Measurements from ENCODE around the gene IFI27. TPM values are rescaled to one million over a fixed set of nuclear protein-coding genes. Genes with fewer than 3 reads are reported as not detected.

Gene IFI27
- total RNA-seq, 1 experiment from 2014 or later: 4.3 TPM

- H4K20me1 ChIP-seq (ENCODE audit: low read length): no peaks in the 10 kb centered on the region
- DNase-seq: no peak
- H3K9me2 ChIP-seq (replicated peaks; ENCODE audit: low read length): no peaks in the 10 kb centered on the region
Measured at GRCh38 chr14:94124582-94125377, 14.2 kb downstream of the IFI27 start.

GRCh38 chr14:94125659-94126418 lies 15.3 kb downstream of the IFI27 start:
- Histone ChIP-seq H3F3A (ENCODE audit: low read length, unreplicated experiment) (no peaks in the 10 kb centered on the region), H3K9ac (ENCODE audit: low read length) (no peak overlapping the region), H3K27ac (ENCODE audit: low read length) (no peak overlapping the region), H3K4me2 (ENCODE audit: low read length) (no peak overlapping the region), H3K27me3 (ENCODE audit: low read length) (no peaks in the 10 kb centered on the region), H3K36me3 (ENCODE audit: low read depth, low read length) (no peaks in the 10 kb centered on the region), H3K9me3 (ENCODE audit: low read length) (no peaks in the 10 kb centered on the region), H3K4me1 (ENCODE audit: insufficient read depth, low read length) (peaks cover 9% of the 10 kb centered on the region; the same call in 1 of the 2 replicates), H3K79me2 (ENCODE audit: low read length) (no peaks in the 10 kb centered on the region), H3K9me2 (replicated peaks; ENCODE audit: low read length) (no peaks in the 10 kb centered on the region), H4K20me1 (ENCODE audit: low read length) (no peaks in the 10 kb centered on the region), H3K4me3 (ENCODE audit: low read length) (no peak overlapping the region), H2AFZ (ENCODE audit: low read length) (no peak overlapping the region)
- POLR2A ChIA-PET (ENCODE audit: unreplicated experiment): no interaction called here
- no TSS peak for BruUV-seq (replicated peaks)
- no peak for DNase-seq
- TF ChIP-seq EZH2 (IDR thresholded peaks at IDR 0.05; ENCODE audit: low read length, unreplicated experiment): no peak
- TF ChIP-seq EZH2phosphoT487 (IDR thresholded peaks at IDR 0.05; ENCODE audit: borderline replicate concordance, low read length): no peak
- TF ChIP-seq, protein P1, sequence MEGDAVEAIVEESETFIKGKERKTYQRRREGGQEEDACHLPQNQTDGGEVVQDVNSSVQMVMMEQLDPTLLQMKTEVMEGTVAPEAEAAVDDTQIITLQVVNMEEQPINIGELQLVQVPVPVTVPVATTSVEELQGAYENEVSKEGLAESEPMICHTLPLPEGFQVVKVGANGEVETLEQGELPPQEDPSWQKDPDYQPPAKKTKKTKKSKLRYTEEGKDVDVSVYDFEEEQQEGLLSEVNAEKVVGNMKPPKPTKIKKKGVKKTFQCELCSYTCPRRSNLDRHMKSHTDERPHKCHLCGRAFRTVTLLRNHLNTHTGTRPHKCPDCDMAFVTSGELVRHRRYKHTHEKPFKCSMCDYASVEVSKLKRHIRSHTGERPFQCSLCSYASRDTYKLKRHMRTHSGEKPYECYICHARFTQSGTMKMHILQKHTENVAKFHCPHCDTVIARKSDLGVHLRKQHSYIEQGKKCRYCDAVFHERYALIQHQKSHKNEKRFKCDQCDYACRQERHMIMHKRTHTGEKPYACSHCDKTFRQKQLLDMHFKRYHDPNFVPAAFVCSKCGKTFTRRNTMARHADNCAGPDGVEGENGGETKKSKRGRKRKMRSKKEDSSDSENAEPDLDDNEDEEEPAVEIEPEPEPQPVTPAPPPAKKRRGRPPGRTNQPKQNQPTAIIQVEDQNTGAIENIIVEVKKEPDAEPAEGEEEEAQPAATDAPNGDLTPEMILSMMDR (conservative IDR thresholded peaks at IDR 0.05; ENCODE audit: low read depth, low read length): no peak
- intact Hi-C loops (cut with micrococcal nuclease): no loop called here
- ATAC-seq: no peak
- CTCF ChIA-PET: no interaction called here

More at GRCh38 chr14:94124582-94125377, 14.2 kb downstream of the IFI27 start:
- no peak overlapping the region for H3K9ac ChIP-seq (ENCODE audit: low read length)
- H3K4me3 ChIP-seq (ENCODE audit: low read length): no peak overlapping the region
- H3K4me1 ChIP-seq (ENCODE audit: insufficient read depth, low read length): peaks cover 4% of the 10 kb centered on the region; the same call in 1 of the 2 replicates
- CTCF ChIA-PET: no interaction called here
- H3F3A ChIP-seq (ENCODE audit: low read length, unreplicated experiment): no peaks in the 10 kb centered on the region
- no peak overlapping the region for H3K27ac ChIP-seq (ENCODE audit: low read length)
- no peaks in the 10 kb centered on the region for H3K79me2 ChIP-seq (ENCODE audit: low read length)
- TF ChIP-seq EZH2phosphoT487 (IDR thresholded peaks at IDR 0.05; ENCODE audit: borderline replicate concordance, low read length) (no peak), EZH2 (IDR thresholded peaks at IDR 0.05; ENCODE audit: low read length, unreplicated experiment) (no peak)
- TF ChIP-seq, protein P1 (conservative IDR thresholded peaks at IDR 0.05; ENCODE audit: low read depth, low read length): no peak
- BruUV-seq (replicated peaks): no TSS peak
- no peak for ATAC-seq
- H2AFZ ChIP-seq (ENCODE audit: low read length): no peak overlapping the region
- H3K36me3 ChIP-seq (ENCODE audit: low read depth, low read length): no peaks in the 10 kb centered on the region
- no peak overlapping the region for H3K4me2 ChIP-seq (ENCODE audit: low read length)
- no peaks in the 10 kb centered on the region for H3K27me3 ChIP-seq (ENCODE audit: low read length)
- POLR2A ChIA-PET (ENCODE audit: unreplicated experiment): no interaction called here
- H3K9me3 ChIP-seq (ENCODE audit: low read length): no peaks in the 10 kb centered on the region
- intact Hi-C loops (cut with micrococcal nuclease): no loop called here

GRCh38 chr14:94126419-94126677 lies 15.8 kb downstream of the IFI27 start:
- H3K9me3 ChIP-seq (ENCODE audit: low read length): no peaks in the 10 kb centered on the region
- intact Hi-C loops (cut with micrococcal nuclease): no loop called here
- peaks cover 9% of the 10 kb centered on the region; the same call in 1 of the 2 replicates for H3K4me1 ChIP-seq (ENCODE audit: insufficient read depth, low read length)
- no peak overlapping the region for H3K9ac ChIP-seq (ENCODE audit: low read length)
- no peak for ATAC-seq
- no peak overlapping the region for H2AFZ ChIP-seq (ENCODE audit: low read length)
- H3K36me3 ChIP-seq (ENCODE audit: low read depth, low read length): no peaks in the 10 kb centered on the region
- H3K4me2 ChIP-seq (ENCODE audit: low read length): no peak overlapping the region
- H3K4me3 ChIP-seq (ENCODE audit: low read length): no peak overlapping the region
- ChIA-PET POLR2A (ENCODE audit: unreplicated experiment) (no interaction called here), CTCF (no interaction called here)
- no TSS peak for BruUV-seq (replicated peaks)
- H3K27me3 ChIP-seq (ENCODE audit: low read length): no peaks in the 10 kb centered on the region
- no peaks in the 10 kb centered on the region for H4K20me1 ChIP-seq (ENCODE audit: low read length)
- no peaks in the 10 kb centered on the region for H3K79me2 ChIP-seq (ENCODE audit: low read length)
- no peaks in the 10 kb centered on the region for H3K9me2 ChIP-seq (replicated peaks; ENCODE audit: low read length)
- no peak for DNase-seq
- no peaks in the 10 kb centered on the region for H3F3A ChIP-seq (ENCODE audit: low read length, unreplicated experiment)
- TF ChIP-seq EZH2 (IDR thresholded peaks at IDR 0.05; ENCODE audit: low read length, unreplicated experiment) (no peak), EZH2phosphoT487 (IDR thresholded peaks at IDR 0.05; ENCODE audit: borderline replicate concordance, low read length) (no peak)
- TF ChIP-seq, protein P1 (conservative IDR thresholded peaks at IDR 0.05; ENCODE audit: low read depth, low read length): no peak
- H3K27ac ChIP-seq (ENCODE audit: low read length): no peak overlapping the region

All from PC-3 (cell line).